ENCODE results near the gene TNFSF12.

Gene TNFSF12

DNA sequence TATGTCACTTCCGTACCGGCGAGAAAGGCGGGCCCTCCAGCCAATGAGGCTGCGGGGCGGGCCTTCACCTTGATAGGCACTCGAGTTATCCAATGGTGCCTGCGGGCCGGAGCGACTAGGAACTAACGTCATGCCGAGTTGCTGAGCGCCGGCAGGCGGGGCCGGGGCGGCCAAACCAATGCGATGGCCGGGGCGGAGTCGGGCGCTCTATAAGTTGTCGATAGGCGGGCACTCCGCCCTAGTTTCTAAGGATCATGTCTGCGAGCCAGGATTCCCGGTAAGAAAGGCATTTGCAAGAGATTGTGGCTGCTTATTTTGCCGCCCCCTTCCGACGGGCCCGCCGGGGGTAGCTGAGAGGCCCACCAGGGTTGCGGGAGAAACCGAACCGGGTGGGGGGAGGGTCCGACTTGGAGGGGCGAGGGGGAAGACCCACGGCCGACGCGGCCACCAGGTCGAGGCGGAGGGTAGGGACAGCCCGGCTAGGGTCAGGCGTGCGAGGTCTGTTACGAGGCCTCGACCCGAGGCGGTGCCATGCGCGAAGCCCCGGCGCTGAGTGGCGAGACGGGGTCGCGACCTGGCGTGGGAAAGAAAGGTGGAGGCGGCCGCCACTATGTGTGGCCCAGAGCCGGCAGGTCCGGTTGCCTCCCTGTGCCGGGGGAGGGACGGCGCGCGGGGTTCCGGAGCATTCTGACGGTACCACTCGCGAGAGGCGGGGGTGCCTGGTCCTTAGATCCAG, 23.9 kb downstream of the TNFSF12 start:
- DNase-seq: peak; percentile 100

DNA sequence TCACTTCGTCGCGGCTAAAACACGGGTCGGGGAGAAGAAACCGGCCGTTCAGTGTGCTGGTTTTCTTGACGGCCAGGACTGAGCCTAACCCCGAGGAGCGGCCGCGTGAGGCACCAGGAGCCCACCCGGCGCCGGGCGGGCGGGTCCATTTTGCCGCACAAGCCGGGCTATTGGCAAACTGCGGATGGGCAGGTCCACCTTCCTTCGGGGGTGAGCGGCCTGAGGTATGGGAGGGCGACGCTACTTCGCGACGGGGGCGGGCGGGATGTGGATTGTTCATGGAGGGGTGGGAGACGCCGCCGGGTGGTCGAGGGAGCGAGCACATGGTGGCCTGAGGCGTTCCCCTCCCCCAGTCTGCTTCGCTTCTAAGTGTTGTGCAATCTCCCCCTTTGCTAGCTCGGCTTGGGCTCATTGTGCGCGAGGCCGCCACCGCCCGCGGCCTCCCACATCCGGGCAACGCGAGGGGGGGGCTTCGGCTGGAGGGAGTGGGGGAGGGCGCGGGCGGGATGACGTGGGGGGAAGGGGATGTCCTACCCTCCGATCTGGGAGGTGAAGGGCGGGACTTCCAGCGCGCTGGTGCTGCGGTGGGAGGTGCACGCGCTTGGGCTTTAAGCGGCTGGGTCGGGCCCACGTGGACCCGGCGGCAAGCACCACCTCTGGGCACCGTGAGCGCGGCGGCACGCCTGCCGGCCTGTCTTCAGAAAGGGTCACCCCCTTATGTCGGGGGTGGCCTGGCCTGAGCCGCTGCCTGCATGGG, 24.6 kb downstream of the TNFSF12 start:
- peak; percentile 94 for DNase-seq

DNA sequence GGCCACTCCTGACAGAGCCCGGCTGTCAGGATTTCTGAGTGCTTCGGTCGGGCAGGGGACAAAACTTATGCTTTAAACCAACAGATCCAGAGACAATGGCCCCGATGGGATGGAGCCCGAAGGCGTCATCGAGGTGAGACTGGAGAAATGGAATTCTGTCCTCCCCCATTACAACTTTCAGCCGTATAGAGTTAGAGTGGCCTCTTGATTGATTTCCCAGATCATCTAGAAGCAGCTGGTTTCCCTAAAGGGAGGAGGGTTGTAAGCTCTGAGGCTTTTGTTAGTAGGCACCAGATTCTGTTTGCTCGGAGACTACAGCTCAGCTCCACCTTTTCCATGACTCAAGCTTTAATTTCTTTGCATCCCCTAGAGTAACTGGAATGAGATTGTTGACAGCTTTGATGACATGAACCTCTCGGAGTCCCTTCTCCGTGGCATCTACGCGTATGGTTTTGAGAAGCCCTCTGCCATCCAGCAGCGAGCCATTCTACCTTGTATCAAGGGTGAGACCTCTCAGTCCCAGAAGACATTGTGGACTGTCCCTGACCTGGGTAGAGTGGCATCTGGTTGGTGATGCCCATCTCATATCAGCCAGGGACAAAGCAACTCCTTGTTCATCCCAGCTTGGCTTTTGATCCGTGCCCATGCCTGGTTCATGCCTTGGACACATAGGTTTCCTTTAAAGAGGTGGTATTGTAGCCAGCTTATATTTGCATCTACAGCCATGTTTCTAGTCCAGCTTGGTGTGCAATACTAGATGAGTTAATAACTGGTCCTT, 25.5 kb downstream of the TNFSF12 start:
- no peak for DNase-seq

DNA sequence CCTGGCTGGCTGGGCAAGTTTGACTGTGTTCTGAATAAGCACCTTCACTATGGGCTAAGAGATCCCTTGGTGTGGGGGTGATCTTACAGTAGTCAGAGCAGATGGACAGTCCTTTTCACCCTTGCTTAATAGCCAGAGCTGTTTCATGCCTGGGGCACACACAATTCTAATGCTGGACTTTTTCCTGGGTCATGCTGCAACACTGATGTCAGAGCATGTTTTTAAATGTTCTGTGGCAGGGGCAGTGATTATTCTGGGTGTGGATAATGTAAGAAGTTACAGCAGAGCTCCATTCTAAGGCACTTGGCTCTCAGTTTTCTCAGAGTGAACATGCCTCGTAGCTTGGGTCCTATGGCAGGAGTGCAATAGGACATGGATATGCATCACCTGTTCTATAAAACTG, 26.6 kb downstream of the TNFSF12 start:
- DNase-seq: no peak

DNA sequence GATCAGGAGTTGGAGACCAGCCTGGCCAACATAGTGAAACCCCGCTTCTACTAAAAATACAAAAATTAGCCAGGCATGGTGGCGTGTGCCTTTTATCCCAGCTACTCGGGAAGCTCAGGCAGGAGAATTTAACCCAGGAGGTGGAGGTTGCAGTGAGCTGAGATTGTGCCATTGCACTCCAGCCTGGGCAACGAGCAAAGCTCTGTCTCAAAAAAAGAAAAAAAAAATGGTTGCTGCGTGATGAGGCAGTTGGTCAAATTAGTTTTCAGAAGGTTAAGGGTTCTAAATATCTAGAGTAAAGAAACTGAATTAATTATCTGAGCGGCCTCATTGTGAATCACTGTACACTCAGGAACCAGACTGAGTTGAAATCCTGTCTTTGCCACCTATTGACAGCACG, 27.1 kb downstream of the TNFSF12 start:
- DNase-seq: no peak

DNA sequence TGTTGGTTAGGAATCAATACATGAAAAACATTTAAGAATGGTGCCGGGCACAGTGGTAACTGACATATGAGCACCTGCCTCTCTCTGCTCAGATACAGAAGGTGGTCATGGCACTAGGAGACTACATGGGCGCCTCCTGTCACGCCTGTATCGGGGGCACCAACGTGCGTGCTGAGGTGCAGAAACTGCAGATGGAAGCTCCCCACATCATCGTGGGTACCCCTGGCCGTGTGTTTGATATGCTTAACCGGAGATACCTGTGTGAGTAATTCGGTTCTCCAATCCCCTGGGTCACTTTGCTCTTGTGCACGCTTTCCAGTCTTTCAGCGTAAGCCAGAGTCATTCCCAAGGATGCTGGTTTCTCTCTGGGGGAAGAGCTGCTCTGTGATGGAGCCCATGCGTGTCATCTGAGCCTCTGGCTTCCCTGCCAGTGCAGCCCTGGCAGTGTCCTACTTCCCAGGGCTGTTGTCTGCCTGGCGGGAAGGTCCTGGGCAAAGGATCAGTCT, 27.6 kb downstream of the TNFSF12 start:
- DNase-seq: no peak

DNA sequence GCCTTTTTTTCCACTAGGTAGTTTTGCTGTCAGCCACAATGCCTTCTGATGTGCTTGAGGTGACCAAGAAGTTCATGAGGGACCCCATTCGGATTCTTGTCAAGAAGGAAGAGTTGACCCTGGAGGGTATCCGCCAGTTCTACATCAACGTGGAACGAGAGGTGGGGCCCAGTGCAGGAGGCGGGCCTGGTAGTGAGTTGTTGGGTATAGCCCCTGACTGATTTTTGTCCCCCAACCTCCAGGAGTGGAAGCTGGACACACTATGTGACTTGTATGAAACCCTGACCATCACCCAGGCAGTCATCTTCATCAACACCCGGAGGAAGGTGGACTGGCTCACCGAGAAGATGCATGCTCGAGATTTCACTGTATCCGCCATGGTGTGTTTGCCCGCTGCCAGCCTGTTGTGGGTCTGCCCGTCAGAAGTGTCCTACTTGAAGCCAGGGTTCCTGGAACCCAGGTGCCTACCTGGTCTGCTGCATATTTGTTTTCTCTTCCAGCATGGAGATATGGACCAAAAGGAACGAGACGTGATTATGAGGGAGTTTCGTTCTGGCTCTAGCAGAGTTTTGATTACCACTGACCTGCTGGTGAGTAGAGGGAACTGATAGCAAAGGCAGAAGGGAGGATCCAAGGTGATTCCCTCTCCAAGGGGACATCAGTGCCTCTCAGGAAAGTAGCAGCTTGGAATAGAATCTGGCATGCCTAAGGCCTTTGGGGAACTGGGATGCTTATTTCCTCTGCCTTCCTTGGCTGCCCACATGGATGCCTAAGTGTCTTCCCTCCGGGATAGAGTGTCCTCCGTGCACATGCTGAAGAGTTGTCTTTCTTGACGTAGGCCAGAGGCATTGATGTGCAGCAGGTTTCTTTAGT, 28.7 kb downstream of the TNFSF12 start:
- DNase-seq: no peak

DNA sequence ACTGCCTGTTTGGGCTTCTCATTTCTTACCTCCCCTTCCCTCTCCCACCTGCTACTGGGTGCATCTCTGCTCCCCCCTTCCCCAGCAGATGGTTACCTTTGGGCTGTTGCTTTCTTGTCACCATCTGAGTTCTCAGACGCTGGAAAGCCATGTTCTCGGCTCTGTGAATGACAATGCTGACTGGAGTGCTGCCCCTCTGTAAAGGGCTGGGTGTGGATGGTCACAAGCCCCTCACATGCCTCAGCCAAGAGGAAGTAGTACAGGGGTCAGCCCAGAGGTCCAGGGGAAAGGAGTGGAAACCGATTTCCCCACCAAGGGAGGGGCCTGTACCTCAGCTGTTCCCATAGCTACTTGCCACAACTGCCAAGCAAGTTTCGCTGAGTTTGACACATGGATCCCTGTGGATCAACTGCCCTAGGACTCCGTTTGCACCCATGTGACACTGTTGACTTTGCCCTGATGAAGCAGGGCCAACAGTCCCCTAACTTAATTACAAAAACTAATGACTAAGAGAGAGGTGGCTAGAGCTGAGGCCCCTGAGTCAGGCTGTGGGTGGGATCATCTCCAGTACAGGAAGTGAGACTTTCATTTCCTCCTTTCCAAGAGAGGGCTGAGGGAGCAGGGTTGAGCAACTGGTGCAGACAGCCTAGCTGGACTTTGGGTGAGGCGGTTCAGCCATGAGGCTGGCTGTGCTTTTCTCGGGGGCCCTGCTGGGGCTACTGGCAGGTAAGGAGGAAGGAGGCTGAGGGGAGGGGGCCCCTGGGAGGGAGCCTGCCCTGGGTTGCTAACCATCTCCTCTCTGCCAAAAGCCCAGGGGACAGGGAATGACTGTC, 30.4 kb downstream of the TNFSF12 start, which contains the start of gene CD68:
Gene CD68, plus strand, starts transcription at position 638 of the 833 bp plus-strand sequence. Its CDS starts 40 bp downstream, at position 678.
- DNase-seq: peak; percentile 83

DNA sequence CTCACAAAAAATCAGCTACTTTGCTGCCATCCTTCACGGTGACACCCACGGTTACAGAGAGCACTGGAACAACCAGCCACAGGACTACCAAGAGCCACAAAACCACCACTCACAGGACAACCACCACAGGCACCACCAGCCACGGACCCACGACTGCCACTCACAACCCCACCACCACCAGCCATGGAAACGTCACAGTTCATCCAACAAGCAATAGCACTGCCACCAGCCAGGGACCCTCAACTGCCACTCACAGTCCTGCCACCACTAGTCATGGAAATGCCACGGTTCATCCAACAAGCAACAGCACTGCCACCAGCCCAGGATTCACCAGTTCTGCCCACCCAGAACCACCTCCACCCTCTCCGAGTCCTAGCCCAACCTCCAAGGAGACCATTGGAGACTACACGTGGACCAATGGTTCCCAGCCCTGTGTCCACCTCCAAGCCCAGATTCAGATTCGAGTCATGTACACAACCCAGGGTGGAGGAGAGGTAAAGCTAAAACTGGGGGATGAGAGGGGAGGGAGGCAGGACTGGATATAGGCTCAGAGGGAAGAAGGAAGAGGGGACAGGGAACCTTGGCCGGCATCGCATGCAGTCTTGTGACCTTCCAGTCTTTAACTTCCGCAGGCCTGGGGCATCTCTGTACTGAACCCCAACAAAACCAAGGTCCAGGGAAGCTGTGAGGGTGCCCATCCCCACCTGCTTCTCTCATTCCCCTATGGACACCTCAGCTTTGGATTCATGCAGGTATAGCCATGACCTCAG, 31.2 kb downstream of the TNFSF12 start:
- DNase-seq: peak; percentile 41

DNA sequence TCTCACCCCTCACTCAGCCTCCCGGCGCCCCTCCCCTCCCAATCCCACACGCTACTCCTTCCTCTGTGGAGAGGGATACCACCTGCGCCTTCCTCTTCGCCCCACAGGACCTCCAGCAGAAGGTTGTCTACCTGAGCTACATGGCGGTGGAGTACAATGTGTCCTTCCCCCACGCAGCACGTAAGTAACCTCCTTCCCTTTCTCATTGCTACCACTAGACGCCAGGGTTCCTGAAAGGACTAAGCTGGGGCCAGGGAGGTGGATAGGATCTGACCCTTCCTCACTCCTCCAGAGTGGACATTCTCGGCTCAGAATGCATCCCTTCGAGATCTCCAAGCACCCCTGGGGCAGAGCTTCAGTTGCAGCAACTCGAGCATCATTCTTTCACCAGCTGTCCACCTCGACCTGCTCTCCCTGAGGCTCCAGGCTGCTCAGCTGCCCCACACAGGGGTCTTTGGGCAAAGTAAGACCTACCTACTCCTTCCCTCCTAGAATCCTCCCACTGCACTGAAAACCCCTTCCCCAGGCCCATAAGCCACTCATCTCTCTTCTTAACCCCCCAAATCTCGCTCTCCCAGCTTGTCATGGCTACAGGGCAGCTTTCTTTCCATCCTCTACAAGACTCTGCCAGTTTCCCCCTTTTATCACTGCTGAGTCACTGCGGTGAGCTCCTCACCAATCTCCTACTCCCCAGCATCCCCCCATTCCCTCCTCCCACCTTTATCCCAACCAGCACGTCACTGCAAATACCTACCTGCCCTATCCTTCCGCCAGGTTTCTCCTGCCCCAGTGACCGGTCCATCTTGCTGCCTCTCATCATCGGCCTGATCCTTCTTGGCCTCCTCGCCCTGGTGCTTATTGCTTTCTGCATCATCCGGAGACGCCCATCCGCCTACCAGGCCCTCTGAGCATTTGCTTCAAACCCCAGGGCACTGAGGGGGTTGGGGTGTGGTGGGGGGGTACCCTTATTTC, 32.0 kb downstream of the TNFSF12 start:
- DNase-seq: no peak

DNA sequence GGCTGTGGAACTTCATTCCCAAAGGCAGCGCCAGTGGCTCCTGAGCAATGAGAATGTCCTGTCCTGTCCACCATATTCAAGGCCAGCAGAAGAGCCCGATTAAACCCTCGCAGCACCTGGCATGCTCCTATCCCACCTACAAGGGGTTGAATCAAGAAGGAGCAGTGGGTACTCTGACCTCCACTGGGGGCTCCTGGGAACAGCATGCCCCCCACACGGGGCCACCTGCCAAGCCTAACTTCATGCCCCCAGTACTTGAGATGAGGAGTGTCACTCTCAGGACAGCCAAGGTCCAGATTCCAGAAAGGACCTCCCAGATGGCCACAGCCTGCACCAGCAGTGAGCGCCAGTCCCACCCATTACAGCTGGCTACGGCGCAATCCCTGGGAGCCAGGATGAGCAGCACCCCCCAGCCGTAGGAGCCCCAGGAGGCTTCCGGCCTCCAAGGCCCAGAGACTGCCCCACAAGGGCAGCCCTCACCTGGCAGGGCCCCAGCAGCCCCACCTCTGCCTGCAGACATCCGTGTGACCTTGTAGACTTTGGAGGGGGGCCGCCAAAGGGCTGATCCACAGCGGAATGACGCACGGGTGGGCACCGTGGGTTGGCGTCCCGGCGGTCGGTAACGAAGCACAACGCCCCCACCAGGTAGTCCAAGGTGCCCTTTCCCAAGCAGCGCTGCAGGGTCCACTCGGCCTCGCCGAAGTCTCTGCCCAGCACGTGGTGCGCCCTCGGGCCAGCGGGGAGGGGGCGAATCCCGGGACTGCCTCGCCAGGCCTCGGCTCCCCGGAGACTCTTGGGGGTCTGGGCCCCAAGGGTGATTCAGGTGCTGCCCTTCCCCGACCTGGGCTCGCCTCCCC, 33.8 kb downstream of the TNFSF12 start:
- DNase-seq: no peak

DNA sequence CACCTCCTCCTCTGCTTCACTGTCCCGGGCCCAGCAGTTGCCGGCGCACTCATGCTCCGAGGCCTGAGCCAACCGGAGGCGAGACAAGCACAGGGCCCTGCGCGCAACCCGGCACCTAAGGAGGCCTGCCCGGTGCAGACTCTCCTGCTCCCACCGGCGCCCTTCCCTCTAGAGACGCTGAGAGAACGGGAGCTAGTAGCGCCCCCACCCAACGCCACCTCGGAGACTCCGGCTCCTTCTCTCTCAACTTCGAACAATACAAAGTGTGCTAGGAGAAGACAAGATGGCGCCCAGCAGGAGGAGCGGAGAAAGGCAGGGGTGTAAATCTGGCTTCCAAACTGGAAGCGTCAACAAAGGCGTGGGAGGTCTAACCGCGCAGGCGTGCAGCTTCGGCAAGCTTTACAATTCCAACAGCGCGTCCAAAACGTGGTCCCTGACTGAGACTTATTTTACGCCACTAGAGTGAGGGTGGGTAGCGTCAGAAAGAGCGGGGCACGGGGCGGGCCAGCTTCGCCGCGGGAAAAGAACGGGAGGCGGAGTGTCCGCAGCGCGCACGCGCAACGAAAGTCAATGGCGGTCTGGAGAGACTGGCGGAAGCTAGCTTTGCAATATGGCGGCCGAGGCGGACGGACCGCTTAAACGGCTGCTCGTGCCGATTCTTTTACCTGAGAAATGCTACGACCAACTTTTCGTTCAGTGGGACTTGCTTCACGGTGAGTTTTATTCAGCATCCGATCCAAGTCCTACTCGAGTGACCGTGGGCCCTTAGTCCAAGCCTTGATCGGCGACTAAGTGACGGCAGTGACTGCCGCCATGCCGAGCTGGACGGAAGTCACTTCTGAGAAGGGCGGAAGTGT, 34.6 kb downstream of the TNFSF12 start, which contains the start of gene MPDU1:
Gene MPDU1, plus strand, starts transcription at position 600 of the 857 bp plus-strand sequence. Its CDS starts 11 bp downstream, at position 611.
- DNase-seq: peak; percentile 96

DNA sequence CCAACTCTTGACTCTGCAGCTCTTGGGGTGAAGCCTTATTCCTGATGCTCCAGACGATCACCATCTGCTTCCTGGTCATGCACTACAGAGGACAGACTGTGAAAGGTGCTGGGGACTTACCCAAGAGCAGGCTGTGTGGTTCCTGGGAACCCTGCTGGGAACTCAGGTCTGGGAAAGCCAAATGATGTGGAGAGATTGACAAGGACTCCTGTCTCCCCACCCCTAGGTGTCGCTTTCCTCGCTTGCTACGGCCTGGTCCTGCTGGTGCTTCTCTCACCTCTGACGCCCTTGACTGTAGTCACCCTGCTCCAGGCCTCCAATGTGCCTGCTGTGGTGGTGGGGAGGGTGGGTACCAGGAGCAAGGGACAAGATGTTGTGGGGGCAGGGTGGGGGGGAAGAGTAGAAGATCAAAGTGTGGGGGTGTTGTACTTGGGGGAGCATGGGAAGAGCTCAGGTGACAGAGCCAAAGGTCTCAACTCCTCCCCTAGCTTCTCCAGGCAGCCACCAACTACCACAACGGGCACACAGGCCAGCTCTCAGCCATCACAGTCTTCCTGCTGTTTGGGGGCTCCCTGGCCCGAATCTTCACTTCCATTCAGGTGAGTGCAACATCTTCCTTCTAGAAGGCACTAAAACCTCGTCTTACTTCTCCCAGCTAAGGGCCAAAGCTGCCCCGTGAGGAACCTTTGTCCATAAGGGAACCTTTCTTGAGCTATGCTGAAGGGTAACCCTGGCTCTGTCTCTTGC, 38.0 kb downstream of the TNFSF12 start:
- no peak for DNase-seq

DNA sequence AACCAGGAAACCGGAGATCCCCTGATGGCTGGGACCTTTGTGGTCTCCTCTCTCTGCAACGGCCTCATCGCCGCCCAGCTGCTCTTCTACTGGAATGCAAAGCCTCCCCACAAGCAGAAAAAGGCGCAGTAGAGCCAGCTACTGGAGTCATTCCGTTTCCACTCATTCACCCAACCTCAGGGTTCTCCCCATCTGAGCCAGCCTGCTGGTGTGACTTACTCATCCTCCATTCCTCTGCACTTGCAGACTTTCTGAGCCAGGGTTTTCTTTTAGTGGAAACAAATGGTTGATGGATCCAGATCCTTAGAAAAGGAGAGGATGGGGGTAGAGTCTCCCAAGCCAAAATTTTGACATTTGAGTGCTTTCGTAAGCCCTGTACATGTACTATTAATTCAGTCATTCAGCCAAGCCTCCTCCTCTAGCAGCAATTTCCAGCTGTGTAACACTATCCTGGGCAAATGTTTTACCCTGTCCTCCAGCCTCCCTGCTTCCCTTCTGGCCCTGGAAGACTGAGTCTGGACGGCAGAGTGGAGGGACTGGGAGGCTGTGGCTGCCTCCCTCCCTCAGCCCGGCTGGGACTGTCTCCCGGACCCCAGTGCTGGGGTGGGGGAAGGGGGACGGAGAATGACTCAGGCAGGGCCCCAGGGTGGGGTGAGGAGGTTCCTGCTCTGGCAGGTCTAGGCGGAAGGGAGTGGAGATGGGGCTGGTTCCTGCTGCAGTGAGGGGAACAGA, 38.7 kb downstream of the TNFSF12 start:
- DNase-seq: no peak

DNA sequence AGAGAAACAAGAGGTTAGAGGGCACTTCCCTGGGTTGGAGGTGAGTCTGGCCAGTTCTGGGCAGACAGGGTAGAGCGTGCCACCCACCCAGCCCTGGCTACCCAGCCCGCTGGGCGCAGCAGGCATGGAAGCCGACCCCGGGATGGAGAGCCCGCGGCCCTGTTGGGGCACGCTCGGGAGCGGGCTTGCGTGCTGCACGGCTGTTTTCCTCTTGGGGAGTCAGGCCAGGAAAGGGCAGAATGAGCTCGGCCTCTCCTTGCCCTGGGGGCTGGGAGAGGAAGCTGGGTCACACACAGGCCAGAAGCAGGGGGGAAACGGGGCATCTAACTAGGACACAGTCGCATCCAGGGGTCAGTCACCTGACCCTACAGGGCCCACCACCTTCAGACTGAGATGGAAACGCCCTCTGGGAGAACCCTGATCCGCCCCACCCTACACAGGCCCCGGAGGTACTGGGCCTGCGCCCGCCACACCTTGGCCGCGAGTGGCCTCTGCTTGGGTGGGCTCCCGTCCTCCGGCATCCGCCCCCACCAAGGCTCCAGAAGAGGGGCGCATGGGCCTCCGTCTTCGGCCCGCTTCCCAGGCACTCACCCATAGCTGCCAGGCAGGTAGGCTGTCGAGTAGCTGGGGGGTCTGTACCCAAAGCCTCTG, 39.8 kb downstream of the TNFSF12 start:
- no peak for DNase-seq

Data from CD4-positive, alpha-beta T cell treated with Interferon gamma for 1 hour (primary cell).